ENCODE results near the gene ATP1B1.

GRCh38 chr1:169091480-169091941 lies 15.0 kb upstream of the ATP1B1 start:
- TF ChIP-seq, protein P1, sequence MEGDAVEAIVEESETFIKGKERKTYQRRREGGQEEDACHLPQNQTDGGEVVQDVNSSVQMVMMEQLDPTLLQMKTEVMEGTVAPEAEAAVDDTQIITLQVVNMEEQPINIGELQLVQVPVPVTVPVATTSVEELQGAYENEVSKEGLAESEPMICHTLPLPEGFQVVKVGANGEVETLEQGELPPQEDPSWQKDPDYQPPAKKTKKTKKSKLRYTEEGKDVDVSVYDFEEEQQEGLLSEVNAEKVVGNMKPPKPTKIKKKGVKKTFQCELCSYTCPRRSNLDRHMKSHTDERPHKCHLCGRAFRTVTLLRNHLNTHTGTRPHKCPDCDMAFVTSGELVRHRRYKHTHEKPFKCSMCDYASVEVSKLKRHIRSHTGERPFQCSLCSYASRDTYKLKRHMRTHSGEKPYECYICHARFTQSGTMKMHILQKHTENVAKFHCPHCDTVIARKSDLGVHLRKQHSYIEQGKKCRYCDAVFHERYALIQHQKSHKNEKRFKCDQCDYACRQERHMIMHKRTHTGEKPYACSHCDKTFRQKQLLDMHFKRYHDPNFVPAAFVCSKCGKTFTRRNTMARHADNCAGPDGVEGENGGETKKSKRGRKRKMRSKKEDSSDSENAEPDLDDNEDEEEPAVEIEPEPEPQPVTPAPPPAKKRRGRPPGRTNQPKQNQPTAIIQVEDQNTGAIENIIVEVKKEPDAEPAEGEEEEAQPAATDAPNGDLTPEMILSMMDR (tag by site-specific recombination; IDR thresholded peaks at IDR 0.05) = no peak
- TF ChIP-seq ZNF274 (IDR thresholded peaks at IDR 0.05; ENCODE audit: low read length) (no peak), ZNF274 (tag by site-specific recombination; IDR thresholded peaks at IDR 0.05; ENCODE audit: borderline replicate concordance) (no peak), ZNF324 (tag by site-specific recombination; IDR thresholded peaks at IDR 0.05) (no peak)
